Spleen (tissue), 7 donors: ENCODE data around the gene ROM1.

Experiments used
- CTCF ChIP-seq, 11 experiments: fragments of 200-600 bp in 7 of 11; fragments of 450-650 bp in 4 of 11; sonication (generic) in 4 of 11; IDR thresholded peaks in 8 of 11; conservative IDR thresholded peaks in 3 of 11; 1 replicate in 7 of 11; 2 replicates in 4 of 11; pipeline versions ENCODE4 v1.4.0 to v1.8.0; 2016 to 2021; ENCODE audit warnings: antibody characterized with exemption in 11 of 11, inconsistent platforms in 4 of 11, mild to moderate bottlenecking in 1 of 11
- POLR2A ChIP-seq, 3 donors: fragments of 450-650 bp; IDR thresholded peaks; one replicate each; pipeline ENCODE4 v1.5.1; 2017; ENCODE audit warnings: antibody characterized with exemption in 3 of 3, mild to moderate bottlenecking in 1 of 3
- POLR2AphosphoS5 ChIP-seq, 3 donors: sonication (generic); formaldehyde crosslinking; IDR thresholded peaks; one replicate each; pipeline ENCODE4 v1.5.1; 2017; ENCODE audit warnings: antibody characterized with exemption in 3 of 3
- donor health status: DM: no; HTN: no; CAD: no; lungs with moderate emphysema.
- donor health status: DM: no; HTN: no; CAD: no.
- donor health status: DM: no; HTN: no; CAD: no.

- TF ChIP-seq POLR2AphosphoS5 (IDR thresholded peaks at IDR 0.05), result no peak
- no peak for TF ChIP-seq CTCF (IDR thresholded peaks at IDR 0.05 in 8 of 11, conservative IDR thresholded peaks at IDR 0.05 in 3 of 11)
- TF ChIP-seq POLR2A (IDR thresholded peaks at IDR 0.05), result no peak
These were observed 35.3 kb downstream of the ROM1 start for GRCh38 chr11:62648185-62648966.
